ENCODE results near the gene BRD9. TPM values are rescaled to one million over a fixed set of nuclear protein-coding genes. Genes with fewer than 3 reads are reported as not detected.
"Not testable (repeated sequence)": the region's sequence is repeated elsewhere in the genome, so short reads cannot be mapped to it uniquely, and the experiment has no call there.

The BRD9 gene
- polyA plus RNA-seq, 1 donor, result 29.4 TPM

DNA sequence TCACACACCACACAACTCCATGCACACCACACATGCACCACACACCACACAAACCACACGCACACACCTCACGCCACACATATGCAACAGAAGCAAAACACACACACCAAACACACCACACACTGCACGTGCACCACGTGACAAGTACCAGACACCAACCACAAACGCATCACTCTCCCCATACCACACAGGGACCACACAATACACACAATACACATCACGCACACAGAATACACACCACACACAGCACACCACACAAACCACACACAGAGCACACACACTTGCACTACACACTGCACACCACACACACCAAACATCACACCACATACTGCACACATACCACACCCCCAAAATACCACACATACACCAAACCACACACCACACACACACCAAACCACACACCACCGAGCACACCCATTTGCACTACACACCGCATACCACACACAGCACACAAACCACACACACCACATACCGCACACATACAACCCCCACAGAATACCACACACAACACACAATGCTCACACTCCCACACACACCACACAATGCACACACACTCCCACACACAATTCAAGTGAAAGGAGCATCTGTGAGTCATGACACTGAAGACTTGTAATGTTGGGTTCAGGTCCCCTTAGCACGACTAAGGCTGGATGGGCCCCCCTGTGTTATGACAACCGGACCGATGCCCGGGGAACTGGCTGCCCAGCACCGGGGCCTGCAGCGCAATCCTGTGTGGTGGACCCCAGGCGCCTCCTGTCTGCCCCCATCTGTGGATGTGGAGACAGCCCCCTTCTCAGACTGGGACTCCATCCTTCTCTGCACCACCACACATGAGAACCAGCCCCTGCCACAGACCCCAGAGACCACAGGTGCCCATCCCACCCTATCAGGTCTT lies 35.8 kb downstream of the BRD9 start:
- no peak for DNase-seq

- no peak for DNase-seq
Observed at GRCh38 chr5:855771-856530, 36.6 kb downstream of the BRD9 start.

DNA sequence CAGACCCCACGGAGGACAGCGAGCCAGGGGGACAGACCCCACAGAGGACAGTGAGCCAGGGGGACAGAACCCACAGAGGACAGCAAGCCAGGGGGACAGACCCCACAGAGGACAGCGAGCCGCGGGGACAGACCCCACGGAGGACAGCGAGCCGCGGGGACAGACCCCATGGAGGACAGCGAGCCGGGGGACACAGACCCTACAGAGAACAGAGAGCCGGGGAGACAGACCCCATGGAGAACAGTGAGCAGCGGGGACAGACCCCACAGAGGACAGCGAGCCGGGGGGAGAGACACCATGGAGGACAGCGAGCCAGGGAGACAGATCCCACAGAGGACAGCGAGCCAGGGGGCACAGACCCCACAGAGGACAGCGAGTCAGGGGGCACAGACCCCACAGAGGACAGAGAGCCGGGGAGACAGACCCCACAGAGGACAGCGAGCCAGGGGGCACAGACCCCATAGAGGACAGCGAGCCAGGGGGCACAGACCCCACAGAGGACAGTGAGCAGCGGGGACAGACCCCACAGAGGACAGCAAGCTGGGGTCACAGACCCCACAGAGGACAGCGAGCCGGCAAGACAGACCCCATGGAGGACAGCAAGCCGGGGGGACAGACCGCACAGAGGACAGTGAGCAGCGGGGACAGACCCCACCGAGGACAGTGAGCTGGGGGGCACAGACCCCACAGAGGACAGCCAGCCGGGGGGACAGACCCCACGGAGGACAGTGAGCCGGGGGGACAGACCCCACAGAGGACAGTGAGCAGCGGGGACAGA lies 37.4 kb downstream of the BRD9 start:
- no peak for DNase-seq

DNA sequence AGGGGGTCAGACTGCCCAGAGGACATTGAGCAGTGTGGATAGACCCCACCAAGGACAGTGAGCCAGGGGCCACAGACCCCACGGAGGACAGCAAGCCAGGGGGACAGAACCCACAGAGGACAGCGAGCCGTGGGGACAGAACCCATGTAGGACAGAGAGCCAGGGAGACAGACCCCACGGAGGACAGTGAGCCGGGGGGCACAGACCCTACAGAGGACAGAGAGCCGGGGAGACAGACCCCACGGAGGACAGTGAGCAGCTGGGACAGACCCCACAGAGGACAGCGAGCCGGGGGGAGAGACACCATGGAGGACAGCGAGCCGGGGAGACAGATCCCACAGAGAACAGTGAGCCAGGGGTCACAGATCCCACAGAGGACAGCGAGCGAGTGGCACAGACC lies 38.4 kb downstream of the BRD9 start:
- no peak for DNase-seq

GRCh38 chr5:853416-854090 lies 39.0 kb downstream of the BRD9 start:
- not testable (repeated sequence) for DNase-seq

GRCh38 chr5:852431-853401 lies 39.9 kb downstream of the BRD9 start:
- no peak for DNase-seq

DNA sequence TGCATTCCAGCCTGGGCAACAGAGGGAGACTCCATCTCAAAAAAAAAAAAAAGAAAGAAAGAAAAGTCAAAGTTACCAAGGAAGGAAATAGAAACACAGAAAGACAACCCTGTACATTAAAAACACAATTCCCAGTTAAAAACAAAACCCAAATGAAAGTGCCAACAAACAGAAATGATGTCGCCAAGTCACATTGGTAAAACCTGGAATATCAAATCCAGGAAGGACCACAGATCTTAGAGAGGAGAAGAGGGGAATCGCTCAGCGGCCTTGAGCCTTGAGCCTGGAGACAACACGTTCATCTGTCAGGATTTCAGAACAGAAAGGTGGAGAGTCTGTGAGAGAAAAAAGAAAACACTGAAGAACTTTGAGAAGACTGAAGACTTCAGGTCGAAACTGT lies 40.6 kb downstream of the BRD9 start:
- no peak for DNase-seq

- DNase-seq, result no peak
Observed at GRCh38 chr5:851553-851952, 41.0 kb downstream of the BRD9 start.

GRCh38 chr5:851076-851475 lies 41.5 kb downstream of the BRD9 start:
- no peak for DNase-seq

- DNase-seq, result no peak
Observed at GRCh38 chr5:850511-851006, 42.0 kb downstream of the BRD9 start, which contains the start of gene ZDHHC11. Gene ZDHHC11, minus strand, starts transcription at chr5:850986. Its CDS starts 384 bp downstream, at chr5:850602.

- DNase-seq, result peak; percentile 48
Observed at GRCh38 chr5:849651-850301, 42.8 kb downstream of the BRD9 start.

DNA sequence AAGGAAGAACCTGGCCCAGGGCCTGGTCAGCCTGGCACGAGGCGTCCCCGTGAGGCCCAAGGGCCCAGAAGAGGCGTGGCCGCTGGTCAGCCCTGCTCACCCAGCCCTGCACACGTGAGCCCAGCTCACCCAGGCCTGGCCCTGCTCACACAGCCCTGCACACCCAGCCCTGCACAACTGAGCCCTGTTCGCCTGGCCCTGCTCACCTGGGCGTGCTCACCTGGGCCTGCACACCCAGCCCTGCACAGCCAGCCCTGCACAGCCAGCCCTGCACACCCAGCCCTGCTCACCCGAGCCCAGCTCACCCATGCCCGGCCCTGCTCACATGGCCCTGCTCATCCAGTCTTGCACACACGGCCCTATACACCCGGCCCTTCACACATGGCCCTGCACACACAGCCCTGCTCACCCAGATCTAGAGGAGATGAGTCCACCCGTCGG lies 43.9 kb downstream of the BRD9 start:
- DNase-seq, result no peak

DNA sequence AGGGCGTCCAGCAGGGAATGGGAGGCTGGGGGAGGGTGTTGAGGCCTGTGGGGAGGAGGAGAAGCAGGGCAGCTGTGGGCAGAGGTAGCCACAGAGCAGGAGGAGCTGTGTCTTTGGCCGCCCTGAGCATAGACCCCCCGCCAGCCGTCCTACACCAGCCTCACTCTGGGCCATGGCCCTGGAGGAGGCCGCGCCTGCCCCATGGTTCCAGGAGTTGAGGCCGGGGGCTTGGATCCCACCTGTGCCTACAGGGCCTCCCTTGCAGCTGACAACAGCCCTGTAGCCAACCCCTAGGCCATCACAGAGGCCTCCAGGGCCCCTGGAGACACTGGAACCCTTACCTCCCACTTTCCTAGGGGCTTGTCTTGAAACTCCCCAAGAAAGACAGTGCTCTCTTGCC lies 44.9 kb downstream of the BRD9 start:
- not testable (repeated sequence) for DNase-seq

- not testable (repeated sequence) for DNase-seq
Observed at GRCh38 chr5:847212-847611, 45.4 kb downstream of the BRD9 start.

DNA sequence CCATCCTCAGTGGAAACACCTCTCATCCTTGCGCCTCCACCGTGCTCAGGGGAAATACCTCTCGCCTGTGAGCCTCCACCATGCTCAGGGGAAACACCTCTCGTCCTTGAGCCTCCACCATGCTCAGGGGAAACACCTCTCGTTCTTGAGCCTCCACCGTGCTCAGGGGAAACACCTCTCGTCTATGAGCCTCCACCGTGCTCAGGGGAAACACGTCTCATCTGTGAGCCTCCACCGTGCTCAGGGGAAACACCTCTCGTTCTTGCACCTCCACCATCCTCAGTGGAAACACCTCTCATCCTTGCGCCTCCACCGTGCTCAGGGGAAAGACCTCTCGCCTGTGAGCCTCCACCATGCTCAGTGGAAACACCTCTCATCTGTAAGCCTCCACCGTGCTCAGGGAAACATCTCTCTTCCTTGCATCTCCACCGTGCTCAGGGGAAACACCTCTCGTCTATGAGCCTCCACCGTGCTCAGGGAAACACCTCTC lies 46.0 kb downstream of the BRD9 start:
- DNase-seq, result not testable (repeated sequence)

GRCh38 chr5:845676-846601 lies 46.7 kb downstream of the BRD9 start:
- not testable (repeated sequence) for DNase-seq

DNA sequence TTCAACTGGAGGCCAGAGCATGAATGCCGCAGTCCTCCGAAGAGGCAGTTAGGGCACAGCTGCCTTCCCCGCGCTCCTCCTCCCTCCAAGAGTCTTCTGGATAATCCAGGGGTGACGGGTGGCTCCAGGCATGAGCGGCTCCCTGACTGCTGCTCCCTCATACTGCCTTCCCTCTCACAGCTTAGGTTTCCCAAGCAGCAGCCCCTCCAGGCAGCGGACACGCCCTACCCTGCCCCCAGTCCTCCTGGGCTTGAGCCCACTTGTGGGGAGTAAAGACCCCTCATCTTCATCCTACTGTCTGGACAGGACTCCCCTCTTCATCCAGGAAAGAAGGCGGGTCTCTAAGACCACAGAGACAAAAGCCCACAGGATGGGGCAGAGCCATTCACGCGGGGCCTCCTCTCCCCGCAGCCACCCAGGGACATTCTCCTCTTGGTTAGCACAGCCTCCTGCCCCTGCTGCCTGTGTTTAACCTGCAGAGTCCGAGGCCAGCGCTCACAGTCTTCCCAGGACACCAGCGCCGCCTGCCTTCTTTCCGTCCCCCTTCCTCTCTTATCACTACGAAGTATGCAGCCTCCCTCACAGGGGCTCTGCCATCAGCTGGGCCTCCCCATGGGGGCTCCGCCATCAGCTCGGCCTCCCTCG lies 47.4 kb downstream of the BRD9 start:
- not testable (repeated sequence) for DNase-seq

GRCh38 chr5:844426-844825 lies 48.2 kb downstream of the BRD9 start:
- DNase-seq, result not testable (repeated sequence)
